H1 (cell line): Measurements from ENCODE around the gene CDC42BPB. TPM values are rescaled to one million over a fixed set of nuclear protein-coding genes. Genes with fewer than 3 reads are reported as not detected.

Experiments used
- CTCF ChIP-seq, 3 experiments: IDR thresholded peaks; 1 replicate in 2 of 3; 2 replicates in 1 of 3; pipeline versions ENCODE4 v1.5.1 to v1.6.1; 2011; ENCODE audit warnings: low read length in 3 of 3, mild to moderate bottlenecking in 3 of 3, inconsistent platforms in 2 of 3, low read depth in 1 of 3, moderate library complexity in 1 of 3; ENCODE audit not compliant: insufficient read depth in 1 of 3; ENCODE audit errors: control extremely low read depth in 1 of 3
- E2F6 ChIP-seq: IDR thresholded peaks from 2 replicates; pipeline ENCODE4 v1.6.1; 2012; ENCODE audit warnings: inconsistent platforms
- GABPA ChIP-seq: IDR thresholded peaks from 2 replicates; pipeline ENCODE4 v1.6.1; 2011; ENCODE audit warnings: mild to moderate bottlenecking, low read length, moderate library complexity, borderline replicate concordance; ENCODE audit not compliant: insufficient read depth
- NRF1 ChIP-seq: IDR thresholded peaks from 2 replicates; pipeline ENCODE4 v1.6.1; 2011; ENCODE audit warnings: mild to moderate bottlenecking, low read depth, low read length, improper control_type of control experiment
- SUZ12 ChIP-seq: fragments of 200-600 bp; sonication (generic); IDR thresholded peaks from 2 replicates; pipeline ENCODE4 v1.6.1; 2012; ENCODE audit warnings: mild to moderate bottlenecking, inconsistent platforms, low read length, moderate library complexity, mixed read lengths
- ZNF274 ChIP-seq: IDR thresholded peaks from 2 replicates; pipeline ENCODE4 v1.7.0; 2012; ENCODE audit warnings: low read length, borderline replicate concordance; ENCODE audit errors: extremely low read depth
- polyA plus RNA-seq, 7 experiments: library from polyadenylated mRNA; depleted of rRNA in 3 of 7; stranded (reverse) in 5 of 7; unstranded in 2 of 7; fragments of >200 nt in 5 of 7; fragments of 200-250 nt in 2 of 7; gene quantifications; 1 replicate in 5 of 7; 2 replicates in 1 of 7; 4 replicates in 1 of 7; pipeline versions ENCODE4 v1.2.1 to v1.2.3, GENCODE V29; 2011 to 2013; ENCODE audit warnings: missing spikeins in 2 of 7, mixed read lengths in 2 of 7
- total RNA-seq: library from RNA; stranded (reverse); fragmentation: NEBNext Ultra II Directional; extraction: Animal tissue kit (Norgen Biotek cat#: 25700); gene quantifications from 2 replicates; pipeline ENCODE4 v1.2.1, GENCODE V29; 2021

CDC42BPB gene
- total and polyA plus RNA-seq, 2 of the 8 experiments (the other 6 are each of a cell fraction or from before 2014, with no cell fraction given) = 51.2 to 88.2 TPM

GRCh38 chr14:102996941-102997340, 60.4 kb downstream of the CDC42BPB start (continued):
- no peak for TF ChIP-seq GABPA
- TF ChIP-seq NRF1 = no peak
- no peak for TF ChIP-seq ZNF274
- TF ChIP-seq E2F6 = no peak
- TF ChIP-seq CTCF (IDR thresholded peaks at IDR 0.05; ENCODE audit: control extremely low read depth in 1 of 3, insufficient read depth in 1 of 3, low read depth in 1 of 3, low read length in 3 of 3) = no peak
- TF ChIP-seq SUZ12 = no peak
